ENCODE measurements around the gene PGC. TPM values are rescaled to one million over a fixed set of nuclear protein-coding genes. Genes with fewer than 3 reads are reported as not detected.

The PGC gene
- polyA plus RNA-seq, 1 of the 3 experiments (the other 2 are of a cell fraction), result not detected

- Histone ChIP-seq H3K4me2 (no peak overlapping the region), H3K4me3 (ENCODE audit: low read depth in 2 of 2, low read length in 1 of 2) (no peak overlapping the region), H3K9me3 (no peaks in the 10 kb centered on the region), H3K27ac (ENCODE audit: low read depth in 2 of 2, low read length in 1 of 2) (no peak overlapping the region), H3F3A (replicated peaks; ENCODE audit: insufficient read depth) (no peaks in the 10 kb centered on the region), H3K79me2 (ENCODE audit: insufficient read depth) (peaks cover 13% of the 10 kb centered on the region), H3K9ac (no peak overlapping the region), H2AFZ (ENCODE audit: low read depth) (no peak overlapping the region), H3K27me3 (ENCODE audit: insufficient read depth) (no peaks in the 10 kb centered on the region), H3K4me1 (ENCODE audit: control insufficient read depth in 1 of 2, insufficient read depth in 2 of 2, low read depth in 1 of 2, low read length in 1 of 2) (peaks cover 5 to 9% of the 10 kb centered on the region in 2 experiments; a peak in 2 of 4 replicates), H4K20me1 (ENCODE audit: insufficient read depth) (no peaks in the 10 kb centered on the region), H3K9me2 (no peaks in the 10 kb centered on the region), H3K36me3 (replicated peaks in 1 of 2; ENCODE audit: control insufficient read depth in 1 of 2, insufficient read depth in 2 of 2, low read length in 1 of 2) (peaks cover 18 to 42% of the 10 kb centered on the region in 2 experiments)
- ChIA-PET POLR2A (no interaction called here), CTCF (interaction anchor here (0.8 to 2.9 kb wide), 6 partner anchors 11 to 407 kb away, joined by 3 to 28 read pairs (median 7); partner anchors contain the start of gene TOMM6)
- 100% methylated on average over 1 of the region's 3 CpGs for WGBS (ENCODE audit: low lambda C conversion rate)
- DNase-seq, result no peak
- no peak for TF ChIP-seq SMC3 (IDR thresholded peaks at IDR 0.05; ENCODE audit: low read depth, low read length)
Observed at GRCh38 chr6:41774841-41775240, 27.6 kb upstream of the PGC start.

- Histone ChIP-seq H3K36me3 (replicated peaks in 1 of 2; ENCODE audit: control insufficient read depth in 1 of 2, insufficient read depth in 2 of 2, low read length in 1 of 2) (peaks cover 14 to 37% of the 10 kb centered on the region in 2 experiments), H3K9ac (no peak overlapping the region), H3K4me1 (ENCODE audit: control insufficient read depth in 1 of 2, insufficient read depth in 2 of 2, low read depth in 1 of 2, low read length in 1 of 2) (peaks cover 3 to 26% of the 10 kb centered on the region in 2 experiments; a peak in 2 of 4 replicates), H3K9me2 (no peaks in the 10 kb centered on the region), H3K27ac (ENCODE audit: low read depth in 2 of 2, low read length in 1 of 2) (no peak overlapping the region), H3K4me3 (ENCODE audit: low read depth in 2 of 2, low read length in 1 of 2) (no peak overlapping the region), H3K27me3 (ENCODE audit: insufficient read depth) (no peaks in the 10 kb centered on the region), H3F3A (replicated peaks; ENCODE audit: insufficient read depth) (no peaks in the 10 kb centered on the region), H3K9me3 (no peaks in the 10 kb centered on the region), H2AFZ (ENCODE audit: low read depth) (no peak overlapping the region), H3K4me2 (no peak overlapping the region), H4K20me1 (ENCODE audit: insufficient read depth) (no peaks in the 10 kb centered on the region), H3K79me2 (ENCODE audit: insufficient read depth) (no peaks in the 10 kb centered on the region)
- no peak for DNase-seq
- ChIA-PET CTCF (interaction anchor here (1.0 to 1.6 kb wide), 3 partner anchors 16 to 88 kb away, joined by 3 to 5 read pairs (median 4); partner anchors contain the start of gene TOMM6), POLR2A (no interaction called here)
- 96% methylated on average over 21 of the region's 29 CpGs for WGBS (ENCODE audit: low lambda C conversion rate)
- TF ChIP-seq MXI1 (IDR thresholded peaks at IDR 0.05; ENCODE audit: low read depth, low read length), result no peak
- no peak for TF ChIP-seq SIN3A (IDR thresholded peaks at IDR 0.05; ENCODE audit: borderline replicate concordance, low read depth, low read length)
- no peak for TF ChIP-seq TCF12 (IDR thresholded peaks at IDR 0.05)
- TF ChIP-seq ELF1 (IDR thresholded peaks at IDR 0.05), result no peak
- no peak for TF ChIP-seq GABPA (IDR thresholded peaks at IDR 0.05; ENCODE audit: low read depth)
Observed at GRCh38 chr6:41771058-41771983, 24.1 kb upstream of the PGC start.

GRCh38 chr6:41770381-41771057, 23.3 kb upstream of the PGC start:
- CTCF ChIA-PET, result interaction anchor here (1.0 to 2.4 kb wide), 2 partner anchors 16 to 87 kb away, joined by 3 to 12 read pairs; partner anchors contain the start of gene TOMM6
- TF ChIP-seq CHD2 (IDR thresholded peaks at IDR 0.05; ENCODE audit: low read length, partially characterized antibody) (no peak), IRF3 (IDR thresholded peaks at IDR 0.05; ENCODE audit: low read depth, low read length) (no peak), MEF2A (IDR thresholded peaks at IDR 0.05; ENCODE audit: borderline replicate concordance, low read depth) (no peak), GABPA (IDR thresholded peaks at IDR 0.05; ENCODE audit: low read depth) (no peak), USF2 (IDR thresholded peaks at IDR 0.05; ENCODE audit: borderline replicate concordance, low read depth, low read length) (no peak)
- Histone ChIP-seq H3K4me1 (ENCODE audit: control insufficient read depth in 1 of 2, insufficient read depth in 2 of 2, low read depth in 1 of 2, low read length in 1 of 2) (peaks cover 3 to 26% of the 10 kb centered on the region in 2 experiments; a peak in 2 of 4 replicates), H3K27me3 (ENCODE audit: insufficient read depth) (no peaks in the 10 kb centered on the region), H3K79me2 (ENCODE audit: insufficient read depth) (no peaks in the 10 kb centered on the region), H3K4me3 (ENCODE audit: low read depth in 2 of 2, low read length in 1 of 2) (no peak overlapping the region), H3K27ac (ENCODE audit: low read depth in 2 of 2, low read length in 1 of 2) (no peak overlapping the region), H3K9me2 (no peaks in the 10 kb centered on the region), H2AFZ (ENCODE audit: low read depth) (no peak overlapping the region), H3F3A (replicated peaks; ENCODE audit: insufficient read depth) (no peaks in the 10 kb centered on the region), H3K4me2 (no peak overlapping the region), H4K20me1 (ENCODE audit: insufficient read depth) (no peaks in the 10 kb centered on the region), H3K36me3 (replicated peaks in 1 of 2; ENCODE audit: control insufficient read depth in 1 of 2, insufficient read depth in 2 of 2, low read length in 1 of 2) (peaks cover 12 to 35% of the 10 kb centered on the region in 2 experiments), H3K9me3 (no peaks in the 10 kb centered on the region), H3K9ac (no peak overlapping the region)
- POLR2A ChIA-PET, result no interaction called here
- no peak for DNase-seq
- 95% methylated on average over 10 of the region's 30 CpGs for WGBS (ENCODE audit: low lambda C conversion rate)
